WI38 (cell line): ENCODE results near the gene ARL6IP4.

Experiments used
- H3K4me3 ChIP-seq: 2 replicates; pipeline ENCODE4 v1.5.1; 2011; ENCODE audit warnings: low read depth, mild to moderate bottlenecking, control low read depth, low read length
- CTCF ChIP-seq: IDR thresholded peaks from 2 replicates; pipeline ENCODE4 v1.5.1; 2012; ENCODE audit warnings: low read depth, mild to moderate bottlenecking, control low read depth, low read length

Gene ARL6IP4

GRCh38 chr12:122965851-122966742 lies 14.4 kb upstream of the ARL6IP4 start, which contains the start of gene ABCB9:
Gene ABCB9 (minus strand): TSS chr12:122966463. CDS start chr12:122960235, 6,228 bp downstream.
- no peak for TF ChIP-seq CTCF
- H3K4me3 ChIP-seq: peak within 1 kb of the TSS; percentile 67

GRCh38 chr12:122966743-122967550 lies 13.5 kb upstream of the ARL6IP4 start:
- H3K4me3 ChIP-seq: no peak overlapping the region

GRCh38 chr12:122968104-122968503 lies 12.4 kb upstream of the ARL6IP4 start:
- no peak overlapping the region for H3K4me3 ChIP-seq
- TF ChIP-seq CTCF: no peak

More at GRCh38 chr12:122966743-122967550, 13.5 kb upstream of the ARL6IP4 start:
- TF ChIP-seq CTCF: no peak

DNA sequence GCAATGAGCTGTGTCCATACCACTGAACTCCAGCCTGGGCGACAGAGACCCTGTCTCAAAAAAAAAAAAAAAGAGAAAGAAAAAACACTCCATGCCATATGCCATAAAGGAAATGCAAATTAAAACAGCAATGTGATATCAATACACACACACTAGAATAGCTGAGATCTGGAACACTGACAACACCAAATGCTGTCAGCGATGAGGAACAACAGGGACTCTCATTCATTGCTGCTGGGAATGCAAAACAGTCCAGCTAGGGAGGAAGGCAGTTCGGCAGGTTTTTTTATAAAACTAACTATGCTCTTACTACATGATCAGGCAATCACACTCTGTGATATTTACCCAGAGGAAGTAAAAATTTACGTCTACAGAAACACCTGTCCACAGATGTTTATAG lies 10.8 kb upstream of the ARL6IP4 start:
- TF ChIP-seq CTCF: no peak

DNA sequence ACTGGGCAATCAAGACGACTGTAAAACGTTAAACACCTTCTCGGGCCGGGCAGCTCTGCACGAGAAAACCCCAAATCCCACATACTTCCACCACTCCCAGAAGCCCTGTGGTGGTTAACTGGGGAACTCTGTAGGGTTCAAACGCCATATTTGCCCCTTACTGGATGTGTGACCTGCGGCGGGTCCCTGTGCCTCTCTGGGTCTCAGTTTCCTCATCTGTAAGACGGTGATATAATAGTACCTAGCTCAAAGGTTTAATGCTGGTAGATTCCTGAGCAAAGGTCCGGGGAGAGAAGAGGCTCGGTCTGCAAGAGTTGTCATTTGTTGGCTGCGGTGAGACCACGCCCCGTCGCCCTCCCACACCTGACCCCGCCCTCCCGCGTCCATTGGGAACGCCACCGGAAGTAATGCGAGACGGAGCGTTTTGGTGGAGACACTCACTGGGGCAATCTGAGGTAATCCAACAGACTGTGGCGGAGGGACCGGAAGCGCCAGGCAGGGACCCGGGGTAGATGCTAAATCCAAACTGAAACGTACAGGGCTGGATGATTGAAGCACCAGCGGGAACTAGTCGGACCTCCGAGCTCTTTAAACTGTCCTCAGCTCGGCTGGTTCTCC lies 6.1 kb upstream of the ARL6IP4 start:
- TF ChIP-seq CTCF: no peak
- H3K4me3 ChIP-seq: peak overlapping the region; percentile 81

More for the DNA sequence above, 10.8 kb upstream of the ARL6IP4 start:
- no peak overlapping the region for H3K4me3 ChIP-seq

DNA sequence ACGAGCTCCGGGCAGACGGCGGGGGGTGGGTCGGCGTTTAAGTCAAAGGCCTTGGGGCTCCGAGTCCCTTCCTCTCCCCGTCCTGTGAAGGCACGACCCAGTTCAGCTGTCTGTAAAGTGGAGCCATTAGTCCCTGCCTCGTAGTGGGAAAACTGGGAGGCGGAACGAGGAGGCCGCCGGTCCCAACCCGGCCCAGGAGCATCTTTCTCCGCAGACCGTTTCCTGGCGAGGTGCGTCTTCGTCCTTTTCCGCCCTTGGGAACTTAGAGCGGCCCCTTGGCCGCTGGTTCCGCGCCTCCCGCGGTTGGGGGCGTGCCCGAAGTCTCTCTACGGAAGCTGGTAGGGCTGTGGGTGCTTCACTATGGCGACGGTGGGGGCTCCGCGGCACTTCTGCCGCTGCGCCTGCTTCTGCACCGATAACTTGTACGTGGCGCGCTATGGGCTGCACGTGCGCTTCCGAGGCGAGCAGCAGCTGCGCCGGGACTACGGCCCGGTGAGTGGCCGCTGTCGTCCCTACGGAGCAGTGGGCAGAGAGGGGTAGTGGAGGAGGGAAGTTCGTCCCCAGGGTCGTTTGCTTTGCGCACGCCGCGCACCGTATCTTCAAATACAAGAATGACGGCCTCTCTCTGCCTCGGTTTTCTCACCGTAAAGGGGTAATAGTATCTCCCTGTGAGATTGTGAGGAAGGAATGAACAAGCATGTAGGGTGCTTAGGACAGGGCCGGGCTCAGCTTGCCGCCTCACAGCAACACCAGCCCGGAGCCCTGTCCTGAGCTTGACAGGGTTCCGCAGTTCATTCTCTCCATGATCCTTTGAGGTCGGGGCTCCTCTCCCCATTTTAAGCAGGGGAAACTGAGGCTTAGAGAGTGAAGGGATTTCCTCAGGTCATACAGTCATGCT lies 5.3 kb upstream of the ARL6IP4 start, which contains the start of gene OGFOD2:
OGFOD2 (plus strand) TSS at position 353 of the 898 bp plus-strand sequence; CDS start at position 361, 8 bp downstream.
- H3K4me3 ChIP-seq: peak within 1 kb of the TSS; percentile 81
- no peak for TF ChIP-seq CTCF
